Measurements from ENCODE around the gene TMEM232. TPM values are rescaled to one million over a fixed set of nuclear protein-coding genes. Genes with fewer than 3 reads are reported as not detected.

Gene TMEM232
- total and polyA plus RNA-seq, 2 of the 4 experiments (the other 2 are of a cell fraction) = 0.17 to 0.36 TPM

GRCh38 chr5:110753600-110753999 lies 27.1 kb upstream of the TMEM232 start:
- Histone ChIP-seq H3K36me3 (ENCODE audit: control insufficient read depth, insufficient read depth, low read length) (peaks cover 6% of the 10 kb centered on the region), H3K9me1 (ENCODE audit: insufficient read depth, low read length) (0 out of 2 replicates have a peak, but pooled peaks cover 4% of the 10 kb centered on the region), H2BK5ac (ENCODE audit: low read depth, low read length, poor library complexity, severe bottlenecking) (no peak overlapping the region), H4K5ac (ENCODE audit: low read depth, low read length) (no peak overlapping the region), H3K27me3 (ENCODE audit: control insufficient read depth, insufficient read depth, low read length) (no peaks in the 10 kb centered on the region), H2BK15ac (ENCODE audit: low read depth, low read length) (no peak overlapping the region), H2BK20ac (ENCODE audit: low read depth, low read length) (no peak overlapping the region), H3K18ac (ENCODE audit: low read depth, low read length) (no peak overlapping the region), H3K79me1 (ENCODE audit: low read depth in 1 of 2, low read length in 2 of 2) (peaks cover 6 to 14% of the 10 kb centered on the region in 2 experiments), H3K9me3 (ENCODE audit: control insufficient read depth, insufficient read depth, low read length) (no peaks in the 10 kb centered on the region), H2BK120ac (ENCODE audit: low read depth, low read length) (no peak overlapping the region), H3K23ac (ENCODE audit: low read depth, low read length) (no peak overlapping the region), H3K14ac (replicated peaks; ENCODE audit: low read depth, low read length) (no peak overlapping the region), H3K4me3 (ENCODE audit: insufficient read depth, low read depth, low read length) (no peak overlapping the region), H3K9ac (ENCODE audit: low read depth, low read length) (no peak overlapping the region), H2AK5ac (ENCODE audit: low read depth, low read length) (no peak overlapping the region), H3K4ac (ENCODE audit: low read depth, low read length) (no peak overlapping the region), H4K20me1 (ENCODE audit: insufficient read depth, low read length) (peaks cover 3% of the 10 kb centered on the region; the same call in 1 of the 2 replicates), H3K27ac (ENCODE audit: insufficient read depth, low read length) (no peak overlapping the region), H2AK9ac (replicated peaks; ENCODE audit: low read depth, low read length, poor library complexity) (no peak overlapping the region), H2AFZ (replicated peaks; ENCODE audit: low read length, poor library complexity) (no peak overlapping the region), H4K91ac (ENCODE audit: insufficient read depth, low read depth, low read length) (no peak overlapping the region), H4K8ac (ENCODE audit: low read depth in 2 of 2, low read length in 2 of 2) (no peak overlapping the region), H3K4me1 (ENCODE audit: control insufficient read depth, insufficient read depth, low read length) (no peaks in the 10 kb centered on the region), H3K4me2 (ENCODE audit: low read depth, low read length) (no peak overlapping the region), H3K56ac (ENCODE audit: extremely low read depth, insufficient read depth, low read length) (no peak overlapping the region)
- ATAC-seq (ENCODE audit: low read depth) (no peak), DNase-seq (no peak)
- intact Hi-C loops (cut with micrococcal nuclease) (loop anchor here (10.0 kb wide), 1 partner anchor 761 kb away; the partner anchor contains the start of gene STARD4), in situ Hi-C loops (cut with MboI; ENCODE audit: low sequenced_read_pairs) (loop anchor here (10.0 to 25.0 kb wide), 3 partner anchors 341 to 1409 kb away; partner anchors contain the start of gene WDR36), dilution Hi-C loops (cut with HindIII; ENCODE audit: low sequenced_read_pairs, unreplicated experiment) (no loop called here)
- CTCF ChIA-PET = interaction anchor here (0.6 kb wide), 1 partner anchor 316 kb away, joined by 3 read pairs; no protein-coding TSS in a partner anchor
- TF ChIP-seq MAFK (IDR thresholded peaks at IDR 0.05; ENCODE audit: low read depth, low read length) = no peak
- no CpG with 5 or more reads among the region's 2 CpGs for WGBS, 2 experiments (ENCODE audit: extremely low coverage in 2 of 2, insufficient read length in 1 of 2)
- POLR2A ChIA-PET (ENCODE audit: unreplicated experiment) = interaction anchor here (0.6 kb wide), 1 partner anchor 79 kb away, joined by 7 read pairs; no protein-coding TSS in a partner anchor
- no TSS peak for BruUV-seq (replicated peaks)
